Astrocyte of the hippocampus (primary cell): ENCODE data around the gene LRRC30.

Experiments
- DNase-seq: peaks from one replicate; pipeline ENCODE4 v3.0.0; 2011; ENCODE audit warnings: low read depth, low spot score

LRRC30 gene

DNA sequence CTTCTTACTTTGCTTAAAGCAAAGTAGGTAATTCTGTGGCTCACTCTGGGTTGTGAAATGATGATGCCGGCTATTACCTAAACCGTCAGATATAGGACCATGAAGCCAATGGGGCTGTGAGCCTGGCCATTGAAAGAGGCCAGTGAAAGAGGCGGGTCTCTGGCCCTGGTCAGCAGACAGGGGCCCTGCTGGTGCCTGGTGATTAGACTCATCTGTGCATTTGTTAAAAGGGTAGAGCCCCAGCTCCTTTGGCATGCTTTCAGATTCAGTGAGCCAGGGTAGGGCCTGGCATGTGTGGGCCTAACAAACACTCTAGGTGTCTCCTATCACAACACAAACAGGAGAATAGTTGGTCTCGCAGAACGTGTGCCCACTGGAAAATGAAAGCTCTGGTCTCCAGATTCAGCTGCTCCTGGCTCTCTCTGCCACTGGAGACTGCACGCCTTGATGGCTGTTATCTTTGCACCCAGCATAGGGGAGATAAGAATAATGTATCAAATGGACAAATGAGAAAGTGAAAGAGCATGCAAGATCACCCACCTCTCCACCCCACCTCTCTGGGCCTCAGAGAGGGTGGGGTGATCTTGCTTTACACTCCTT is 6.9 kb downstream of the LRRC30 start:
- peak; percentile 4 for DNase-seq

DNA sequence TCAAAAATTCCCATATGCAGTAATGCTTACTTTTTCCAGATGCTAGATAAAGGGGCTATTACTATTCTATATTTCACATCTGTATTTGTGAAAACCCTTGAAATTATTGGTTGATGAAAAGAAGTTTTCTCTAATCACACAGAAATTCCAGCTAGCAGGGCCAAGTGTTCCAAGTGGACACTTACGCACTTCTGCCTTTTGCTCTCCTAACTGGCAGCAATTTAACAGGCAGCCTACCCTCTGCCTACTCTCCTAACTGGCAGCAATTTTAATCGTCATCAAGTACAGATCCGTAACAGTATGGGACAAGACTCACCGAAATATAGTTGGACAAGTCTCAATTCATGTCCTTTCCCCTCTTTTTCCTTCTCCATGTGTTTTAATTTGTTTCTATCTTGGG is 12.0 kb downstream of the LRRC30 start:
- no peak for DNase-seq

DNA sequence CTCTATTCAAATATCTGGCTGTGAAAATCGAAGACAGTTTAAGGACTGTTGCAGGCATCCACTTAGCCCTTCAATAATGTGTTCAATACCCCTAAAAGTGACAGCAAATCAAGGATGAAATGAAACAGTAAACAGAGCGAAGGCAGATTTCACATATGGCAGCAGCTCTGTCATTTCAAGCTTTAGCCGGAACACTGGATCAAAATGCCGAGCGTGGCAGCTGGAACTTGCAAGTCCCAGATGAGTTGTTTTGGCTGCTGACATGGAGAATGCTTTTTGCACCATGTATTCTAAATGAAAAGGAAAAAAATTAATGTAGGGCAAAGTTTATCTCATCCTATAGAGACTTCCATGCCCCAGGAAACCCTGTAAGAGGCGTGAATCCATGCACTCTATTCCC is 18.0 kb downstream of the LRRC30 start:
- no peak for DNase-seq

DNA sequence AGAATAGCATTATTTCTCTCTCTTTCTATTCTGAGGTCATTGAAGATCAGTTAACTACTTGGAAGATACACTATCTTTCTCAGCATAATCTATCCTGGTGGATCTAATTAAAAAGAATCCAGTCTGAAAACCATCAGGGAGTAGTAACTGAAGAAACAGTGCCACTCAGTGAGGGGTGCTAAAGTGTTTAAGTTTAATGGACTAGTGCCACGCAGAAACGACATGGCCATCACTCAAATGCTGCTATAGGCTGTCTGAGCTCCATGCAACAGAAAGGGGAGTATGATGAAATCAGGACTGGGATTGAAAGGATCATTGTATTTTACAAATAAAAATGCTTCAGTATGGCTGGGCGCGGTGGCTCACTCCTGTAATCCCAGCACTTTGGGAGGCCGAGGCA is 23.3 kb downstream of the LRRC30 start:
- no peak for DNase-seq

DNA sequence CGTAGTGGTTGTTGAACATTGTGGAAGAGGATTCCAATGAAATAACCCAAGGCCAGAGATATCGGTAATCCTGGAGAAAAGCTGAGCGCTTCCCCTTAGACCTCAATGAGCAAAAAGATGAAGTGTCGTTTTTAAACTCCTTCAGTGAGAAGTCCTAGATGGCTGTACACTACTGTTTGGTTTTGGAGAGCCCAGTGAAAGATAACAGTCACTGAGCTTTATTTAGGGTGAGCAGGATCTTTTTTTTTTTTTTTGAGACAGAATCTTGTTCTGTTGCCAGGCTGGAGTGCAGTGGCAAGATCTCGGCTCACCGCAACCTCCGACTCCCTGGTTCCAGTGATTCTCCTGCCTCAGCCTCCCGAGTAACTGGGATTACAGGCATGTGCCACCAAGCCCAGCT is 24.2 kb downstream of the LRRC30 start:
- DNase-seq: no peak

DNA sequence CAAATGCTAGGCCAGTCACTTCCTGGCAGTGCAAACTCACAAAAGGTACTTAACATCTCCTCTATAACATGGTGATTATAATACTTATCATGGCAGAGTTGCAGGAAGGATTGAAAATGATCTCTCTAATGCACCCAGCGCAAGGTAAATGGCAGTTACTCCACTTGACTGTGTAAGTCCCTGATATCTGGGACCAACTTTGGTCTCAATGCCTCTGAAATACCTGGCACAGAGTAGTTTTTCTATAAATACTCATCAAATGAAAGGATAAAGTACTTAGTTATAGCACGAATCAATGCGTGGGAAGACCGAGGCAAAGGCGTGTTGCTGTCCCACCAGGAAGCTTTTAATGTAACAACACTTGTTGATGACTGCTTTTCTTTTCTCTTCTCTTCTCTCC is 24.8 kb downstream of the LRRC30 start:
- no peak for DNase-seq

DNA sequence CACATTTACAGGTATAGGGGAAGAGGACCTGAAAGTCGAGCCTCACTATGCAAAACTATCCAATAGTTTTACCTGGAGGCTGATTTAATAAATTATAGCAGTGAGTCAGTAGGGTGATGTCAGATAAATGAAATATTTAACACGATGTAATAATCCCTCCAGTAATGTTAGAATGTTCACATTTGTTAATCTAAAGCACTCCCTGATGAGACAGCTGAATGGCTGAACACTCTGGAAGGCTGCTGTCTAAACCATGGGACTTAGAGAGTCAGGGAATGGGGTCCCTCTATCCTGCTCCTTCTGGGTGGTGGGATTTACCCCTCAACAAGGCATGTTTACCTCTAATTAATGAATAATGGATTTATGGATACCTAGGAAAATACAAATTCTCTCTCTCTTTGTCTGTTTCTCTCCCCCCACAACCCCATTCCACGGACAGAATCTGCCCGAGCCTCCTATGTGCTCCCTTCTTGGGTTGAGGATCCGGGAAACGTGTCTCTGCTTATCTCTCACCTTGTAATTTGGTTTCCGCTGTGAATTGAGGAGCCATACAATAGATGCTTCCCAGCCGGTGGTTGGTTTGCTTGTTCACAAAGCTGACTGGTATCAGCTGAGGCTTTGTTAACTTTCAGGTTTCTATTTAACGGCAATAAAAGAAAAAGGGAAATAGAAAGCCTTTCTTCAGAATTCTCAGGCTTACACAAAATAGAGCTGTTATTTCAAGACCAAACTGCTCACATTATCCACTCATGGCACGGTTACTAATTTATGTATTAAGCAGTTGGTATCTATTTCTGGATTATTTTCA is 25.9 kb downstream of the LRRC30 start:
- DNase-seq: no peak

DNA sequence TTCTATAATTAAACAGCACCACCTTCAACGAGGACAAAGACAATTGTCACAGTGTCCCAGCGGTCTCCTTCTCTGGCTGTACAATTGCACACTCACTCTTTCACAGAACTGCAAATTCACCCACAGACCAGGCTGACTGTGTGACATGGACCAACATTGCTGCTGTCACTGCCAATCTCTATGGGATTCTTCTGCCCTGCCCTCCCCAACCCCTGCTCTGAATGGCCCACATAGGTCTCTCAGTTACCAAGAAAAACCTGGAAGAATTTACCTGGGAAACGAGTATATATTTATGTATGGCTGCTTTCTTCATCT is 26.5 kb downstream of the LRRC30 start:
- no peak for DNase-seq

DNA sequence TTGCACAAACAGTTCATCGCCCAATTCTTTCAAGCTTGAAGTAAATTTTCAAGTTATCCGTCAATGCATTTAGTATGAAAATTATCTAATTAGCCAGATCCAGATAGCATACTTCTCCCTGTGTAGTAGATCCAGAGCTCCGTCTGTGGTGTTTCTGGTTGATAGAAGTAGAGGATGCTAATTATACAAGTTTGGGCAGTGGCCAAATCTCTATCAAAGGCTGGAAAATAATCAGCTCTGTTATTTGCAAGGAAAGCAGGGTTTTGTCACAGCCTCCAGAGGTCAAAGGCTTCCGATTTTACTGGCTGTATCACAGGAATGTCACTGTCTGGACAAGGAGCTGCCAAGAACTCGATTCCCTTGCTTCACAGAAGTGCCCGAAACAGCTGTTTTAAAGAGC is 28.6 kb downstream of the LRRC30 start:
- DNase-seq: peak; percentile 25

DNA sequence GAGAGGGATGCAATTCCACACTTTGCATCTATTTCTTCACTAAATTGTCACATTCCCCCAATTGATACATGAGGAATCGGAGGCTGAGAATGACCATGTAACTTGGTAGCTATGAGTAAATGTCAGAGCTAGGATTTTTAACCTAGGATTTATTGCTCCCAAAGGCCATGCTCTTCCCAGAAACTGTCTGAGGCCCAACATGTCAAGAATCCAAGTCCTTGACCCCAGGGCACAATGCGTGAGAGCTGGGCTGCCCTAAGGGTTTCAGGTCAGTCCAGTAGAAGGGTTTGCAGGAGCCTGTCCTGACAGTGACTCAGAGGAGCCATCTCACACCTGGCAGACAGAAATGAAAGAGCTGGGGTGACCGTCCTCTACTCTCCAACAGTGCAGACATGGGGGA is 30.3 kb downstream of the LRRC30 start:
- DNase-seq: no peak

DNA sequence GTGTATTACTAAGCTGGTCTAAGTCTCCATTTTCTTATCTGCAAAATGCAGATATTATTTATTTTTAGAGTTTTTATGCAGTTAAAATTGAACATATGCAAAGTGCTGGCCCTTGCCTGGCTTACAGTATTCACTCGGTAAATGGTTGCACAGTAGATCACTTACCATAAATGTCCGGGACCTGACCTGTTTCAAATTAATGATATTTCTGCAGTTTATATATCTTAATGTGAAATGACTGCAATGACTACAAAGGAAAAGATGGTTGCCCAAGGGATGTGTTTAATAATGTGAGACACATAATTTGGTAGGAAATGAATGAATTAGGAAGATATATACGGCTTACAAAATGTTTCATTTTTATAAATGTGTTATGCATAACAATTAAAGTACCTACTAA is 37.1 kb downstream of the LRRC30 start:
- DNase-seq: no peak

DNA sequence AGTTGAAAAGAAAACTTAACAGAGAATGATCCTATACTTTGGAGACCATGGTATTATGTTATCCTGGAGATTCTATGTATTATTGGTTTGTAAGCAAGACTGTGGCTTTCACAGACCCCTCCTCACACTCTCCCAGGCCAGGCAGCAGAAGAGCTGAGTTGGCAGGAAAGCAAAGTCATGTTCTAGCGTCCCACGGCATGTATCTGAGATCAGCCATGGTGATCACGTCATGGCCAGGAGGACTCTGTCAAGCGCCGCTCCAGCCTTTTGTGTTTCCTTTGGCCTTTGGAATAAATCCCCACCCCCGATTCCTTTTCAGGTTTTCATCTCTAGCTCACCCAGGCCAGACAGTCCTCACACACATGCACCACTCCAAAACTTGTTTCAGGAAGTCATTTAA is 39.1 kb downstream of the LRRC30 start:
- DNase-seq: no peak

DNA sequence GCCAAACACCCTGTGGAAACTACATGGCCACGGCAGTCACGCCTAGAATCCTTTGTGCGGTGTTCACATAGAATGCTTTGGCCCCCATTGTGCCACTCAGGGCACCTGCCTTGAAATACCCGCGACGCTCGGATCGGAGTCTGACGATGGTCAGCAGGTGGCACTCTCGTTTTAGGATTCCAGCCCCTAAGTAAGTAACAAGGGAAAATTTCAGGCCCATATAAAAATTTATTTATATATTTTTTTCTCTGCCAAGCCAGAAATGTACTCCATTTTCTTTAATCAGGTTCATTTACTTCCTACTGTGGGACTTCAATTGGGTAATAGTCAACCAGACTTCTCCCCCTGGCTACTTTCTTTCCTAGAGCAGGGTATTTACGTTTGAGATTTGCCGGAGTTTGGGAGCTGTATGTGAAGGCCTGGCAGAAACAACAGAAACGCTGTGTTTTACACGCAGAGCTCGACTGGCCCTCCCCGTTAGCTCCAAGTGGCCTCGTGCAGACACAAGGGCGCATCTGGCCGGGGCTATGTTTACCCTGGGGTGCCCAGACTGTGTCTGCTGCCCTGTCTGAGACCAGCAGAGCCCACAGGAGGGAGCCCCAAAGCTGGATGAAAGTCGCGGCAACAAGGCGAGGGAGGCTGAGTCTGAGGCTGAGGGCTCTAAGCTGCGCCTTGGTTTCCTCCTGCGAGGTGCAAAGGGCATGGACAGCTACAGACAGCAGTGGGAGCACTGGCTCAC is 41.6 kb downstream of the LRRC30 start:
- peak; percentile 84 for DNase-seq

DNA sequence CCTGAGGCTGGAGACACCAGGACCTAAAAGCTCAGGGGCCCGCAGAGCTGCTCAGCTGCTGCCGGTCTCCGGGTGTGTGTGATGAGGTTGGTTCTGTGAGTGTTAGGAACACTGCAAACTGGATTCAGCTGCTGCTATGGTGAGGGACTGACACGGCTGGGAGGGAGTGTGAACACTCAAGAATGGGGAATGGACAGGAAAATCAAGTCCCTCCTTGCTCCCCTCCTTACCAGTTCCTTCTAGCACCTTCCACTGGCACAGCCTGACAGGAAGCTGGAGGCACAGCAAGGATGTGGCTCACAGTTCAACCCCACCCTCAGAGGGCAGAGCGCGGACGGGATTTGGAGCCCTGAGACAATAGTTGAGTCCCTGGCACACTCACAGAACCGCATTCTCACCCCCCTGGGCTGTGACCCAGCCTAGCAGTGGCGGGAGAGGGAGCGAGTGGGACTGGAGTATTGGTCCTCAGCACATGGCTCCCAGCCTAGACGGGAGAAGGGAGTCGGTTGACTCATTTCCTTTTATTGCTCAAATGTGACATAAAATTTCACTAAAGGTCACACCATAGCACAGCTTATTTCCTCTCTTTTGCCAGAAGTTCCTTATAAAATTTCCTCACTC is 42.5 kb downstream of the LRRC30 start:
- peak; percentile 9 for DNase-seq

DNA sequence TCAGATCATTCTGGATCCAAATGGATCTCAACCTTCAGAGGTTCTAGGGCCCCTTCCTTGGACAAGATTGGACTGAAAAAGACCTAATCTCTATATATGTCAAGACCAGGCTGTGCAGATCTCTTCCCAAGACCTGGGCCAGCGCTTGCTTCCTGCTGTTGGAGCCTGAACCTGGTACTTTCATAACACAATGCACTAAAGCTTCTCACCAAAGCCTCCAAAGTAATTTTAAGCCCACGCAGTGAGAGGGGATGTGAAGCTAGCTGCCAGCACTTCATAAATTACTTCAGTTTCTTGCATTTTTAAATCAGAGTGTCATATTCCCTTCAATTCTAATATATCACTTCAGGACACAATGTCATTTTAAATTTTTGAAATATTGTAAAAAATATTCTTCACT is 50.7 kb downstream of the LRRC30 start:
- no peak for DNase-seq
